ENCODE measurements around the gene FHIT.

- TF ChIP-seq CTCF (IDR thresholded peaks at IDR 0.05; ENCODE audit: low read depth, low read length) (no peak), EZH2phosphoT487 (IDR thresholded peaks at IDR 0.05; ENCODE audit: low read depth) (no peak)
Measured at GRCh38 chr3:59802045-59802444, 1449.2 kb downstream of the FHIT start.
